ENCODE measurements around the gene PPIE. TPM values are rescaled to one million over a fixed set of nuclear protein-coding genes. Genes with fewer than 3 reads are reported as not detected.
A peak's percentile ranks its signal among the peaks of the same experiment; 100 is the strongest.

The PPIE gene
- total and polyA plus RNA-seq, 8 donors: 34.9 to 206 (median 48.8) TPM

DNA sequence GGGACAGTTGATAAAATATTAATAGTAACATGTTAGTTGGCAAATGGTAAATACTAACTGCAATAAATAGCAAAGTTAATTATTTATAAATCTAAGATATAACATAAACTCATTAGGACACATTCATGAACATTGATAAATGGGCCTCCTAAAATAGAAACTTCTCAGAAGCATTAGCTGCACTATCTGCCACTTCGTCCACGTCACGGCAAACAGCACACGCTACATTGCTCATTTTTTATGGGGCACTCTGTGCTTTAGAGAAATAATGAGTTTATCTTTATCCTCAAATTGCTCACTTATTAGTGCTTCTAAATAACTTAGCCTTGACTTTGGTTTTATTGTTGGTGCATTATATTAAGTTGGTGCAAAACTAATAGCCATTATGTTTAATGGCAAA, 31.2 kb upstream of the PPIE start:
- Histone ChIP-seq H3K27me3 (peaks cover 0 to 20% (median 0%) of the 10 kb centered on the region in 3 donors), H3K4me1 (no peaks in the 10 kb centered on the region), H3K4me3 (no peak overlapping the region), H3K36me3 (no peaks in the 10 kb centered on the region), H3K27ac (no peak overlapping the region), H3K9me3 (no peaks in the 10 kb centered on the region)
- no peak for TF ChIP-seq EP300 (IDR thresholded peaks at IDR 0.05)
- TF ChIP-seq POLR2AphosphoS5 (IDR thresholded peaks at IDR 0.05): no peak
- DNase-seq: no peak
- intact Hi-C loops (cut with DNase I; ENCODE audit: low total_unique reads): no loop called here
- 59 to 83% (median 69%) methylated on average over 4 of the region's 4 CpGs for WGBS, 5 donors

DNA sequence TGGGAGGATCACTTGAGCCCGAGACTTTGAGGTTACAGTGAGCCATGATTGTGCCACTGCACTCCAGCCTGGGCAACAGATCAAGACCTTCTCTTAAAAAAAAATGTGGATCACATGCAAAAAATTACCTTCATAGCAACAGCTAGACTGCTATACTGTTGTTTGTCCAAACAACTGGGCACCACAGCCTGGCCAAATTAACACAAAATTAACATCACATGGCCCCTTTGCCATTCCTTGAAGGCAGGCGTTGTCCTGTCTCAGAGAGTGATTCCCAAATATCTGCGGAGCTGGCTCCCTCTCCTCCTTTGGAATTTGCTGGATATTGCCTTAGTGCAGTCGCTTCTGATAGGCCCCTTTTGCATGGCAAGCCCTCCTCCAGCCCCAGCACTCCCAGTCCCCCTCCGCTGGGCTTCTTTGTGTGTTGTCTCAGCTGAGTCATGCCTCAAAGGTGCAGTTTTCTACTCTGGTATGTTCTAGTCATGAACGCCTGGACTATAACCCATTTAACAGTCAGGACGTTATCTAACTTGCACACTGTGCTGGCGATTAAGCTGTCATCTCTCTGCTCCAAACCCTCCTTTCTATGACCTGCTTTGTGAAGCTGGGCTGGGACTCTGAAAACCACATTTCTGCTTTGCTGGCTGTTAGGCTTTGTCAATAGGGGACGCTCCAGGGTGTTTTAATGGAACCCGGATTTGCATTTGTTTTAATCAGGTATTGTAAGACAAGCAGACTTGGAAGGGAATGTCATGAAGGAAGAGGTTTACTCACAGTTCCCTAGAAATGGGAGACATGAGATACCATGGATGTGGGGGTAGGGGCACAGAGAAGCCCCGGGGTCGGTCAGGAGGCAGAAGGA, 27.3 kb upstream of the PPIE start:
- WGBS, 5 donors: 55 to 75% (median 69%) methylated on average over 12 of the region's 12 CpGs
- Histone ChIP-seq H3K27ac (no peak overlapping the region), H3K4me3 (no peak overlapping the region), H3K27me3 (peaks cover 0 to 50% (median 0%) of the 10 kb centered on the region in 3 donors), H3K36me3 (no peaks in the 10 kb centered on the region), H3K4me1 (no peaks in the 10 kb centered on the region), H3K9me3 (no peaks in the 10 kb centered on the region)
- TF ChIP-seq POLR2A (IDR thresholded peaks at IDR 0.05) (no peak), POLR2AphosphoS5 (IDR thresholded peaks at IDR 0.05) (no peak), EP300 (IDR thresholded peaks at IDR 0.05) (no peak)
- TF ChIP-seq, protein P1, sequence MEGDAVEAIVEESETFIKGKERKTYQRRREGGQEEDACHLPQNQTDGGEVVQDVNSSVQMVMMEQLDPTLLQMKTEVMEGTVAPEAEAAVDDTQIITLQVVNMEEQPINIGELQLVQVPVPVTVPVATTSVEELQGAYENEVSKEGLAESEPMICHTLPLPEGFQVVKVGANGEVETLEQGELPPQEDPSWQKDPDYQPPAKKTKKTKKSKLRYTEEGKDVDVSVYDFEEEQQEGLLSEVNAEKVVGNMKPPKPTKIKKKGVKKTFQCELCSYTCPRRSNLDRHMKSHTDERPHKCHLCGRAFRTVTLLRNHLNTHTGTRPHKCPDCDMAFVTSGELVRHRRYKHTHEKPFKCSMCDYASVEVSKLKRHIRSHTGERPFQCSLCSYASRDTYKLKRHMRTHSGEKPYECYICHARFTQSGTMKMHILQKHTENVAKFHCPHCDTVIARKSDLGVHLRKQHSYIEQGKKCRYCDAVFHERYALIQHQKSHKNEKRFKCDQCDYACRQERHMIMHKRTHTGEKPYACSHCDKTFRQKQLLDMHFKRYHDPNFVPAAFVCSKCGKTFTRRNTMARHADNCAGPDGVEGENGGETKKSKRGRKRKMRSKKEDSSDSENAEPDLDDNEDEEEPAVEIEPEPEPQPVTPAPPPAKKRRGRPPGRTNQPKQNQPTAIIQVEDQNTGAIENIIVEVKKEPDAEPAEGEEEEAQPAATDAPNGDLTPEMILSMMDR (IDR thresholded peaks at IDR 0.05): no peak
- intact Hi-C loops (cut with DNase I; ENCODE audit: low total_unique reads): no loop called here
- DNase-seq: peak in 1 of 2 donors; percentile 48

DNA sequence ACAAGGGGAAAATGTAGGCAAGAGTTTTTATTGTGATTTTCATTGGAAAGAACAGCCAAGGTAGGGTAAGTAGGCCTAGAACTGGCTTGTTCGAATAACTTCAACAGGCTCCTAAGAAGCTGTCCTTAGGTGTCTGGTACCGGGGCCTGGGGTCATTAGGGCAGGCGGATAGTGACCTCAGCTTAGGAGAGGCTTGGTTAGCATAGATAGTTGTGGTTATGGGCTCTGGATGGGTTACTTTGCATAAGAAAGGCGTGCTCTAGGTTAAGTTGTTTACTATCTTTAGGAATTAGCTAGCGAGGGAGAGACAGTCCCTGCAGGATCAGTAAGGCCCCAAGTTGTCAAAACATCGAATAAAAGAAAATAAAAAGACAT, 26.7 kb upstream of the PPIE start:
- Histone ChIP-seq H3K36me3 (no peaks in the 10 kb centered on the region), H3K4me3 (no peak overlapping the region), H3K9me3 (no peaks in the 10 kb centered on the region), H3K27ac (no peak overlapping the region), H3K4me1 (no peaks in the 10 kb centered on the region), H3K27me3 (peaks cover 0 to 57% (median 0%) of the 10 kb centered on the region in 3 donors)
- intact Hi-C loops (cut with DNase I; ENCODE audit: low total_unique reads): no loop called here
- 74 to 79% (median 77%) methylated on average over 6 of the region's 6 CpGs for WGBS, 5 donors
- TF ChIP-seq POLR2A (IDR thresholded peaks at IDR 0.05): no peak
- TF ChIP-seq, protein P1 (IDR thresholded peaks at IDR 0.05): no peak
- TF ChIP-seq POLR2AphosphoS5 (IDR thresholded peaks at IDR 0.05): no peak
- no peak for TF ChIP-seq EP300 (IDR thresholded peaks at IDR 0.05)
- no peak for DNase-seq

DNA sequence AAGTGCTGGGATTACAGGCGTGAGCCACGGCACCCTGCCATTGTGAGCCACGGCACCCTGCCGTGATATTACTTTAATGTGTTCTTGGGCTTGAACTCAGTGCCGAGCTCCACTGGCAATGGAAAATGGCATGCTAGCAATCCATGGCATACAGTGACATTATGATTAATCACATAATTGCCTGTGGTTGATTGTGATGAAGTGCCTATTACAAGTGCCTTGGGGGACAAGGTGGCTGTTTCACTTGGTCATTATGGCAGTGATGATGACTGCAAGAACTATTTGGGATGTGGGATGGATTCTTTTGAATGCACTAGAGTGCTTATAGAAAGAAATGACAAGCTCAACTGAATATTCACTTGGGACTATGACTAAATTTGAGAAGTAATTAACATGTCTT, 25.1 kb upstream of the PPIE start:
- Histone ChIP-seq H3K4me1 (no peaks in the 10 kb centered on the region), H3K4me3 (no peak overlapping the region), H3K36me3 (no peaks in the 10 kb centered on the region), H3K27me3 (peaks cover 0 to 69% (median 9%) of the 10 kb centered on the region in 3 donors), H3K9me3 (no peaks in the 10 kb centered on the region), H3K27ac (no peak overlapping the region)
- intact Hi-C loops (cut with DNase I; ENCODE audit: low total_unique reads): no loop called here
- TF ChIP-seq, protein P1 (IDR thresholded peaks at IDR 0.05): no peak
- TF ChIP-seq EP300 (IDR thresholded peaks at IDR 0.05) (no peak), POLR2AphosphoS5 (IDR thresholded peaks at IDR 0.05) (no peak), POLR2A (IDR thresholded peaks at IDR 0.05) (no peak)
- 85 to 94% (median 90%) methylated on average over 5 of the region's 5 CpGs for WGBS, 5 donors
- no peak for DNase-seq

DNA sequence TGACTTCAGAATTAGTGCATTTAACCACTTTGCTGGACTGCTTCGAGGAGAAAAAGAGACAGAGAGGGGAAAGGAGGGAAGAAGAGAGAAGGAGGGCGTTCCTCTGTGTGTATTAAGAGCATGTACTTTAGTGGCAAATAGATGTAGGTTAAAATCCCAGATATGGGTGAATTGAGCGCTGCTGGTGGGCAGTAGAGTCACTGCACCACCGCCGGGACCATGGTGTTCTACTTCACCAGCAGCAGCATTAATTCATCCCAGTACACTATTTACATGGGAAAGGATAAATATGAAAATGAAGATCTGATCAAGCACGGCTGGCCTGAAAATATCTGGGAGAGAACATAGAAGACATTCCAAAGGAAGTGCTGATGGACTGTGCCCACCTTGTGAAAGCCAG, 20.9 kb upstream of the PPIE start:
- peaks cover 0 to 6% (median 0%) of the 10 kb centered on the region in 4 donors for H3K9me3 ChIP-seq
- no peak overlapping the region for H3K4me3 ChIP-seq
- intact Hi-C loops (cut with DNase I; ENCODE audit: low total_unique reads): no loop called here
- H3K36me3 ChIP-seq: no peaks in the 10 kb centered on the region
- peaks cover 0 to 49% (median 9%) of the 10 kb centered on the region in 3 donors for H3K27me3 ChIP-seq
- WGBS, 5 donors: 33 to 47% (median 41%) methylated on average over 6 of the region's 6 CpGs
- no peak overlapping the region for H3K27ac ChIP-seq
- TF ChIP-seq POLR2A (IDR thresholded peaks at IDR 0.05) (no peak), EP300 (IDR thresholded peaks at IDR 0.05) (no peak), POLR2AphosphoS5 (IDR thresholded peaks at IDR 0.05) (no peak)
- TF ChIP-seq, protein P1 (IDR thresholded peaks at IDR 0.05): no peak
- H3K4me1 ChIP-seq: no peaks in the 10 kb centered on the region
- DNase-seq: no peak
